ENCODE measurements around the gene EPS15.

- TF ChIP-seq ZFP30 (CRISPR knock-in tag; IDR thresholded peaks at IDR 0.05) (no peak), ZC3H10 (CRISPR knock-in tag; IDR thresholded peaks at IDR 0.05) (no peak), SNAI2 (CRISPR knock-in tag; IDR thresholded peaks at IDR 0.05) (no peak)
These were observed 4.3 kb downstream of the EPS15 start for GRCh38 chr1:51514733-51515132.
